Caki2 (cell line): ENCODE results near the gene CHPF. TPM values are rescaled to one million over a fixed set of nuclear protein-coding genes. Genes with fewer than 3 reads are reported as not detected.
A peak's percentile ranks its signal among the peaks of the same experiment; 100 is the strongest.

ENCODE experiments used
- DNase-seq: peaks from one replicate; pipeline ENCODE4 v3.0.0-alpha.2; 2015; ENCODE audit warnings: low read depth
- in situ Hi-C: cut with HindIII; loops from 2 replicates; pipeline ENCODE4 v1.10.0; 2016; ENCODE audit warnings: low sequenced_read_pairs, low pct_unique_long_range_greater_than_20kb, mixed read lengths
- total RNA-seq: library from RNA; depleted of rRNA; stranded (reverse); fragments of >200 nt; shearing (Covaris generic); gene quantifications from 2 replicates; pipeline ENCODE4 v1.2.3, GENCODE V29; 2014; ENCODE audit warnings: low replicate concordance; rRNA removed

Gene CHPF
- total RNA-seq = 78.8 and 104 TPM in 2 replicates

DNA sequence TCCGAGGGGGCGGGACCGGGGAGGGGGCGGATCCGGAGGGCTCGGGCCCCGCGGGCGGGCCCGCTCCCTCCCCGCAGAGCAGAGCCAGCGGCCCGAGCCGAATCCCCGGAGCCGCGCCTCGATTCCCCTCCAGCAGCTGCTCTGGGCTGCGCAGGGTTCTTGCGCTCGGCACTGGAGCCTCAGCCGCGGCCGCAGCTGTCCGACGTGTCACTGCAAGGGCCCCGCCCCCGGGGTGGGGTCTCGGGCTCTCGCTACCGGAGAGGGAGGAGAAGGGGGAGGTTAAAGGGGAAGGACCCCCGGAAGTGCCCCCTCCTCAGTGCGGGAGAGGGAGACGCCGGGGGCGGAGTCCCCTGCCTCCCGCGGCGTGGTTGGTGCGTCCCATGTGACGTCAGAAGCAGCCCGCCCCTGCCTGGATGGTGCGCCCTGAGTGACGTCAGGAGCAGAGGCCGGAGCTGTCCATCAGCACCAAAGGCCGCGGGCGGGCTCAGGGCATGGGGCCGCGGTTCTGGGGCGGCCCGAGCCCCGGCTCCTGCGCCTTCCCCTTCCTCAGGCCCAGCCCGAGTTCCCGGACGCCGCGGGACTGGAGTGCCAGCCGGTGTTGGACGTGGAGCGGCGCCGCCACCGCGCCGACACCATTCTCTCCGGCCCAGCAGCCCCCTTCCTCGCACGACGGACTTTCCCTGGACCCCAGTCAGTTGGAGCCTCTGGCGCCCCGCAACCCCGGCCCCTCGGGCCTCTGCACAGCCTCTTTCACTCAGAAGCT lies at the start of gene CHPF, which contains the start of gene TMEM198:
Gene CHPF, minus strand, starts transcription at position 214 of the 763 bp plus-strand sequence. CDS start 271 bp downstream, outside the sequence.
Gene TMEM198, plus strand, starts transcription at position 433 of the 763 bp plus-strand sequence. CDS start 700 bp downstream, outside the sequence.
- DNase-seq = peak; percentile 100
- in situ Hi-C loops = no loop called here

GRCh38 chr2:219593154-219593553 lies 49.5 kb upstream of the CHPF start:
- in situ Hi-C loops = no loop called here
- DNase-seq = no peak

- in situ Hi-C loops = no loop called here
- DNase-seq = no peak
These were observed 49.1 kb upstream of the CHPF start for GRCh38 chr2:219592736-219593135.

DNA sequence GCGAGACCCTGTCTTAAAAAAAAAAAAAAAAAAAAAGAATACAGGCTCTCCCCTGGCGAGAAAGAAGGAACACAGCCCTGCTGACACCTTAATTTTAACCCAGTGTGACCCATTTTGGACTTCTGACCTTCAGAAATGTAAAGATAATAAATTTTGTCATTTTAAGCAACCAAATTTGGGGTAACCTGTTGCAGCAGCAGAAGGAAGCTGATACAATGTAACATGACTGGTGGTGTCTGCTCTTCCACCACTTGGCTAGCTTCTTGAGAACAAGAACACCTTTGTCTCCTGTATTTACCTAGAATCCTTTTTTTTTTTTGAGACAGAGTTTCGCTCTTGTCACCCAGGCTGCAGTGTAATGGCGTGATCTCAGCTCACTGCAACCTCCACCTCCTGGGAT lies 47.5 kb upstream of the CHPF start:
- in situ Hi-C loops = no loop called here
- no peak for DNase-seq

DNA sequence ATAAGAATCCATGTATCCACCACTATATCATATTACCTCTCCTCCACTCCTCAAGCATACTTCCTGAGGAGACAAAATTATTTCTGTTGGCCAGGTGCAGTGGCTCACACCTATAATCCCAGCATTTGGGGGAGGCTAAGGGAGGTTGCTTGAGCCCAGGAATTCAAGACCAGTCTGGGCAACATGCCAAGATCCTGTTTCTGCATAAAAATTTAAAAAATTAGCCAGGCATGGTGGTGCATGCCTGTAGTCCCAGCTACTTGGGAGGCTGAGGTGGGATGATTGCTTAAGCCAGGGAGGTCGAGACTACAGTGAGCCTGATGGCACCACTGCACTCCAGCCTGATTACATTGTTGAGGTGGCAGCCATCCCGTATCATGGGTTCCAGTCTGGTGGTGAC lies 37.7 kb upstream of the CHPF start:
- in situ Hi-C loops = no loop called here
- DNase-seq = no peak

- no peak for DNase-seq
- in situ Hi-C loops = no loop called here
These were observed 35.4 kb upstream of the CHPF start for GRCh38 chr2:219578811-219579613.

DNA sequence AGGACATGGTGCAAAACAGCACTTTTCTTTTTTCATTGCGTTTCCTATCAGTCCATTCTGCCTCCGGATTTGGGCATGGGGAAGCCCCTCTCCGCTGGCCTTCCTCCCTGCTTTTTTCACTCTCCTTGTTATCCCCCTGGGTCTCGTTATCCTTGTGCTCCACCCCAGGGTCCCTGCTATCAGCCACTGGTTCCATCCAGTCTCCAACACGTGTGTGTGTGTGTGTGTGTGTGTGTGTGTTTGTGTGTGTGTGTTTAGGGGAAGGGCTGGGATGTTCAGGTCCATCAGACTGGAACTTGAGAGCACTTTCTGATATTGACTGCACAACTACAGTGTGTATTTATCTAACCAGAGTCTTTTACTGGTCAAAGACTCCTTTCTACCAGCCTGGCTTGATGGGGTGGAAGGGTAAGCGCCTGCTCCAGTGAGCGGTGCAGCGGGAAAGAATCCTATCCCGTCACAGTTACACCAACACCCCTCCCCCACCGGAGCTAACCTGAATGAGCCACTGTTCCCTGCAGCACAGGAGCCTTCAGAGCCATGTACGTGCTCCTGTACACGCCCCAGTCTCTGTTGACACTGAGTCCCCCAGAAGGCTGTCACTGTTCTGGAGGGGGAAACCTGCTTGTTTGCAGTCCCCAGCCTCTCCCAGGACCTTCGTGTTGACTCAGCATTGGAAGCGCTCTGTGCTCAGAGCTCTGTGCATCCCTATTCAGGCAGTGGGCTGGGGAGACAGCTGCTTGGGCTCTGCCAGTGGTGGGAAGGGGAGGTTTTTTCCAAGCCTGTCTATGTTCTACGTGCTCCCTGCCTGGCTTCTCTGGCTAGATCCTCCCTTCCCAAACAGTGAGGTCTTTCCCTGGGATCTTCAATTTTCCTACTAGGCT lies 33.1 kb upstream of the CHPF start:
- DNase-seq = peak; percentile 81
- in situ Hi-C loops = no loop called here

- in situ Hi-C loops = no loop called here
- no peak for DNase-seq
These were observed 32.2 kb upstream of the CHPF start for GRCh38 chr2:219575566-219576504.

DNA sequence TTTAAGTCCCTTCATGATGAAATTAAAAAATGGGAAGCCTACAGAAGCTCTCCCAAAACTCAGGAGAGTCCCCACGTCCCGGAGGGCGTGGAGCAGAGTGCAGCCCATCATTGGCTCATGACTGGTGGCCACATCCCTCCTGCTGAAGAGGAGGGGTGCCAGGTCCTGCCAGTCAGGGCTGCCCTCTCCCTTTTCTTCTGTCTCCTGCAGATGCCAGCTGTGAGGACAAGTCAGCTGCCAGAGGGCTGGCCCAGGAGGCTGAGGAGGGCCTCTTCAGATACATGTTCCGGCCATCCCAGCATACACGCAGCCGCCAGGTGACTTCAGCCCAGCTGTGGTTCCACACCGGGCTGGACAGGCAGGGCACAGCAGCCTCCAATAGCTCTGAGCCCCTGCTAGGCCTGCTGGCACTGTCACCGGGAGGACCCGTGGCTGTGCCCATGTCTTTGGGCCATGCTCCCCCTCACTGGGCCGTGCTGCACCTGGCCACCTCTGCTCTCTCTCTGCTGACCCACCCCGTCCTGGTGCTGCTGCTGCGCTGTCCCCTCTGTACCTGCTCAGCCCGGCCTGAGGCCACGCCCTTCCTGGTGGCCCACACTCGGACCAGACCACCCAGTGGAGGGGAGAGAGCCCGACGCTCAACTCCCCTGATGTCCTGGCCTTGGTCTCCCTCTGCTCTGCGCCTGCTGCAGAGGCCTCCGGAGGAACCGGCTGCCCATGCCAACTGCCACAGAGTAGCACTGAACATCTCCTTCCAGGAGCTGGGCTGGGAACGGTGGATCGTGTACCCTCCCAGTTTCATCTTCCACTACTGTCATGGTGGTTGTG lies 31.1 kb upstream of the CHPF start:
- in situ Hi-C loops = no loop called here

GRCh38 chr2:219573166-219573565 lies 29.6 kb upstream of the CHPF start:
- in situ Hi-C loops = no loop called here
- DNase-seq = no peak

More for the DNA sequence above, 31.1 kb upstream of the CHPF start:
- DNase-seq = peak; percentile 14

- no peak for DNase-seq
- in situ Hi-C loops = no loop called here
These were observed 28.8 kb upstream of the CHPF start, which contains the start of gene INHA for GRCh38 chr2:219572237-219573001. TSS of gene INHA (plus strand) at chr2:219572310. CDS start at chr2:219572375, 65 bp downstream.

DNA sequence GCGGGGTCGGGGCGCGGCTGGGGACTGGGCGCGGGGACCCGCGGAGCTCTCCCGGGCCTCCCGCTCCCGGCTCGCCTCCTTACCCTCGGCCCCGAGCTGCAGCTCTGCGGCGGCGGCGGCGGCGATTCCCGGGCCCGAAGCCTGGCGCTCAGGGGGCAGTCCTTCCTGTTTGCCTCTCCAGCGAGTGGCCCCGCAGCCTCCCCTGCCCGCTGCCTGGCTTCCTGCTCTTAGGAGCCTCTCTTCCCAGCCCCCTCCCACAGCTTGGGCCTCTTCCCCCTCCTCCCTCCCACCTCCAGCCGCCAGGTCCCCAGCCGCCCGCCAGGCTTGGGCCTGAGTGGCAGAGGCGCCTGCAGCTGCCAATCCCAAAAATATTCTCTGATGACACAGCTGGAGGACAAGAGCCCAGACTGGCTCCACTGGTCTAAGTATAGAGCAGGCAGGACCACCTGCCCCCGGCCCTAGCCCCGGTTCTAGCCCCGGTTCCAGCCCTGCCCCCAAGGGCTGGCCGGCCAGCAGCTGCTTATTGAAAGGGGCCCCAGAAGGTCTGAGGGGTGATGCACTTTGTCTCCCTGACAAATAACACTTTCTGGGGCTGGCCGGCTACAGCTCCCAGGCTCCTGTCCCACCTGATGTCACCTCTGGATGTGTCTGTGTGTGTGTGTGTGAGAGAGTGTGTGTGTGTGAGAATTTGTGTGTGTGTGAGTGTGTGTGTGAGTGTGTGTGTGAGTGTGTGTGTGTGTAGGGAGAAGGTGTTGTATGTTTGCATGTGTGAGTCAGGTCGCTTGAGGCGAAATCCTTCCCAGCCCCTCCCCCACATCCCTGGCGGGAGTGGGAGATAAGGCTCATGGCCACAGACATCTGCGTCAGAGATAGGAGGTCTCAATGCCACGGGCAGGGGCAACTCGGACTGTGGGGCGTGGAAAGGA lies 28.0 kb upstream of the CHPF start, which contains the start of gene OBSL1:
Gene OBSL1, minus strand, starts transcription at position 229 of the 926 bp plus-strand sequence. CDS start 307 bp downstream, outside the sequence.
- in situ Hi-C loops = no loop called here
- DNase-seq = peak; percentile 74

GRCh38 chr2:219570924-219571310 lies 27.3 kb upstream of the CHPF start:
- in situ Hi-C loops = no loop called here
- peak; percentile 27 for DNase-seq

GRCh38 chr2:219570194-219570923 lies 26.8 kb upstream of the CHPF start:
- peak; percentile 40 for DNase-seq
- in situ Hi-C loops = no loop called here
